GM19023 (cell line): ENCODE data around the gene EEF1A1.
"Not testable (repeated sequence)": the region's sequence is repeated elsewhere in the genome, so short reads cannot be mapped to it uniquely, and the experiment has no call there.

Source experiments
- ATAC-seq: cut with Tn5 transposase; IDR thresholded peaks from one replicate; pipeline ENCODE4 v1.9.1; 2021; ENCODE audit warnings: mild to moderate bottlenecking, moderate library complexity; ENCODE audit not compliant: unreplicated experiment

EEF1A1 gene

GRCh38 chr6:73538116-73538779 lies 17.4 kb upstream of the EEF1A1 start:
- ATAC-seq: no peak

- no peak for ATAC-seq
Observed at GRCh38 chr6:73537677-73538076, 16.8 kb upstream of the EEF1A1 start.

- no peak for ATAC-seq
Observed at GRCh38 chr6:73534628-73535027, 13.8 kb upstream of the EEF1A1 start.

DNA sequence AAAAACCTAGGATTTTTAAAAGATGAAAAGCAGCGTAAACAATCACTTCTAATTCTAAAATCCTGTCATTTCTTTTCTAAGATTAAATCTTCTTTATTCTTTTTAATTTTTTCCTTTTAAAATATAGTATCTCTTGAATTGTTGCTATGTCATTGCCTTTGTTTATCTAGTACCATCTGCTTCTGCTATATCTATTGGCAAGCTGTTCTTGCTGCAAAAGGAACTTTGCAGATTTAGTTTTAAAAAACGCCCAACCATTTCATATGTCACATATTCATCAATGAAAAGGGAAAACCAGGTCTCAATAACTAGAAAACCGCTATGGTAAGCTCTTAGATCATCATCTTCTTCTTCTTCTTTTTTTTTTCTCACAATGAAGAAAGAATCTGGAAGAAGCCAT lies 11.5 kb upstream of the EEF1A1 start:
- no peak for ATAC-seq

GRCh38 chr6:73528897-73529296 lies 8.1 kb upstream of the EEF1A1 start:
- no peak for ATAC-seq

GRCh38 chr6:73525546-73526330 lies 4.9 kb upstream of the EEF1A1 start:
- no peak for ATAC-seq

DNA sequence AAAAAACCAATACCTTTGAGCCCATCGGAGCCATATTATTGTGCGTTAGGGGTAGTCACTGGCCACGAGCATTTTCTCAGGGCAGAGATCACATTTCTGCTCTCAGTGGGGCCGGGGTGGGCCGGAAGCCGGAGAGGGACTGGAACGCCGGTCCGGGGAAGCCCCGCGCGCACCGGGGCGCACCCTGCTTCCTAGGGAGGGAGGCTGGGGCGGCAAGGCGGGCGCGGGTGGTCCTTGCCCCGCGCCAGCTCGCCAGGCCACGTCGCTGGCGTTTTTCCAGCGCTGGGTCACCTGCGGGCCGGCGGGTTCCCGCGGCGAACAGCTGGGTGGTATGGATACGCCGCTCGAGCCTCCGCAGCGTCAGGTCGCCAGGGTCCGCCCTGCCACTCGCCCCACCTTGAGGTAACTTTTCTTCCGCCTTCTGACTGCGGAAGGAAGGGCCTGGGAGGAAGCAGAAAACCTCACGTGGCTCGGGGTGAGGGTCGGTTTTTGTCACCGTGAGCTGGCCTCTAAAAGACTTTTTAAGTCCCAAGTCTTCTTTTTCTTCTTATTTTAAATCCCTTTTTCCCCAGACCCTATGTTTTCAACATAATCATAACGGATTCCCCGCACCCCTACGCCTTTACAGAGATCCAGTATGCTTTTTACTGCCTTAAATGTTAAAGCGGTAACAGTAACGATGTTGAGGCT lies 2.7 kb upstream of the EEF1A1 start:
- ATAC-seq: peak; percentile 45

GRCh38 chr6:73521351-73521985 lies 636 bp upstream of the EEF1A1 start:
- ATAC-seq: peak; percentile 38

DNA sequence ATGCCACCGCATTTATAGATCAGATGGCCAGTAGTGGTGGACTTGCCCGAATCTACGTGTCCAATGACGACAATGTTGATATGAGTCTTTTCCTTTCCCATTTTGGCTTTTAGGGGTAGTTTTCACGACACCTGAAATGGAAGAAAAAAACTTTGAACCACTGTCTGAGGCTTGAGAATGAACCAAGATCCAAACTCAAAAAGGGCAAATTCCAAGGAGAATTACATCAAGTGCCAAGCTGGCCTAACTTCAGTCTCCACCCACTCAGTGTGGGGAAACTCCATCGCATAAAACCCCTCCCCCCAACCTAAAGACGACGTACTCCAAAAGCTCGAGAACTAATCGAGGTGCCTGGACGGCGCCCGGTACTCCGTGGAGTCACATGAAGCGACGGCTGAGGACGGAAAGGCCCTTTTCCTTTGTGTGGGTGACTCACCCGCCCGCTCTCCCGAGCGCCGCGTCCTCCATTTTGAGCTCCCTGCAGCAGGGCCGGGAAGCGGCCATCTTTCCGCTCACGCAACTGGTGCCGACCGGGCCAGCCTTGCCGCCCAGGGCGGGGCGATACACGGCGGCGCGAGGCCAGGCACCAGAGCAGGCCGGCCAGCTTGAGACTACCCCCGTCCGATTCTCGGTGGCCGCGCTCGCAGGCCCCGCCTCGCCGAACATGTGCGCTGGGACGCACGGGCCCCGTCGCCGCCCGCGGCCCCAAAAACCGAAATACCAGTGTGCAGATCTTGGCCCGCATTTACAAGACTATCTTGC lies 725 bp downstream of the EEF1A1 start:
- ATAC-seq: peak; percentile 11

DNA sequence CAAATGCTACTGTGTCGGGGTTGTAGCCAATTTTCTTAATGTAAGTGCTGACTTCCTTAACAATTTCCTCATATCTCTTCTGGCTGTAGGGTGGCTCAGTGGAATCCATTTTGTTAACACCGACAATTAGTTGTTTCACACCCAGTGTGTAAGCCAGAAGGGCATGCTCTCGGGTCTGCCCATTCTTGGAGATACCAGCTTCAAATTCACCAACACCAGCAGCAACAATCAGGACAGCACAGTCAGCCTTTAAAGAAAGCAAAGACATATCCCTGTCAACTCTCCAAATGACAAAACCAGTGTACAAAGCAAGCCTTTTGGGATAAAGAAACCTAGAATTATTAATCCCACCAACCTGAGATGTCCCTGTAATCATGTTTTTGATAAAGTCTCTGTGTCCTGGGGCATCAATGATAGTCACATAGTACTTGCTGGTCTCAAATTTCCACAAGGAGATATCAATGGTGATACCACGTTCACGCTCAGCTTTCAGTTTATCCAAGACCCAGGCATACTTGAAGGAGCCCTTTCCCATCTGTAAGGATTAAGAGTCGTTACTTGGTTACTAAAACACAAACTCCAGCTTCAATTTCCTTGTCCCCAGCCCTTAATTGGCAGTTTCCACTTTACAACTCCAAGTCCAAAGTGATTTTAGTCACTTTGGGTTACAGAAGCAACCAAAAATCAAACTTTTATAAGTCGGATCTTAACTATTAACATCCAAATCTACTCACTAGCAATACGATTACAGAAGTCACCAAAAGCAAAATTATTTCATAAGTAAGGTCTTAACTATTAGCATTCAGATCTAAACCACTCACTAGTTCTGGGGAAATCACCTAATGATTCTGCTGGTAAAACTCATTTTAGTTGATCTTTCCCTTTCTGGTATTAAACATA lies 1.6 kb downstream of the EEF1A1 start:
- not testable (repeated sequence) for ATAC-seq

DNA sequence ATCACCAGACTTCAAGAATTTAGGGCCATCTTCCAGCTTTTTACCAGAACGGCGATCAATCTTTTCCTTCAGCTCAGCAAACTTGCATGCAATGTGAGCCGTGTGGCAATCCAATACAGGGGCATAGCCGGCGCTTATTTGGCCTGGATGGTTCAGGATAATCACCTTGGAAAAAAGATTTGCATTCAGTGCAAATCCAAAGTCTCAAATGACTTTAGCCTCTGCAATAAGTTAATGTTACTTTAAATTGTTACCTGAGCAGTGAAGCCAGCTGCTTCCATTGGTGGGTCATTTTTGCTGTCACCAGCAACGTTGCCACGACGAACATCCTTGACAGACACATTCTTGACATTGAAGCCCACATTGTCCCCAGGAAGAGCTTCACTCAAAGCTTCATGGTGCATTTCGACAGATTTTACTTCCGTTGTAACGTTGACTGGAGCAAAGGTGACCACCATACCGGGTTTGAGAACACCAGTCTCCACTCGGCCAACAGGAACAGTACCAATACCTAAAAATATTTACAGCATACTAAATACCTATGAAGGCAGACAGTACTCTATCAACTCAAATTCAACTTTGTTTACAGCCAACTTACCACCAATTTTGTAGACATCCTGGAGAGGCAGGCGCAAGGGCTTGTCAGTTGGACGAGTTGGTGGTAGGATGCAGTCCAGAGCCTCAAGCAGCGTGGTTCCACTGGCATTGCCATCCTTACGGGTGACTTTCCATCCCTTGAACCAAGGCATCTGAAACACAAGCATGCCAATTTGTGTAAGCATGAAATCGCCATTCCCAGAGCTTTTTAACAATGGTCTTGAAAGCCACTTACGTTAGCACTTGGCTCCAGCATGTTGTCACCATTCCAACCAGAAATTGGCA lies 2.5 kb downstream of the EEF1A1 start:
- not testable (repeated sequence) for ATAC-seq

DNA sequence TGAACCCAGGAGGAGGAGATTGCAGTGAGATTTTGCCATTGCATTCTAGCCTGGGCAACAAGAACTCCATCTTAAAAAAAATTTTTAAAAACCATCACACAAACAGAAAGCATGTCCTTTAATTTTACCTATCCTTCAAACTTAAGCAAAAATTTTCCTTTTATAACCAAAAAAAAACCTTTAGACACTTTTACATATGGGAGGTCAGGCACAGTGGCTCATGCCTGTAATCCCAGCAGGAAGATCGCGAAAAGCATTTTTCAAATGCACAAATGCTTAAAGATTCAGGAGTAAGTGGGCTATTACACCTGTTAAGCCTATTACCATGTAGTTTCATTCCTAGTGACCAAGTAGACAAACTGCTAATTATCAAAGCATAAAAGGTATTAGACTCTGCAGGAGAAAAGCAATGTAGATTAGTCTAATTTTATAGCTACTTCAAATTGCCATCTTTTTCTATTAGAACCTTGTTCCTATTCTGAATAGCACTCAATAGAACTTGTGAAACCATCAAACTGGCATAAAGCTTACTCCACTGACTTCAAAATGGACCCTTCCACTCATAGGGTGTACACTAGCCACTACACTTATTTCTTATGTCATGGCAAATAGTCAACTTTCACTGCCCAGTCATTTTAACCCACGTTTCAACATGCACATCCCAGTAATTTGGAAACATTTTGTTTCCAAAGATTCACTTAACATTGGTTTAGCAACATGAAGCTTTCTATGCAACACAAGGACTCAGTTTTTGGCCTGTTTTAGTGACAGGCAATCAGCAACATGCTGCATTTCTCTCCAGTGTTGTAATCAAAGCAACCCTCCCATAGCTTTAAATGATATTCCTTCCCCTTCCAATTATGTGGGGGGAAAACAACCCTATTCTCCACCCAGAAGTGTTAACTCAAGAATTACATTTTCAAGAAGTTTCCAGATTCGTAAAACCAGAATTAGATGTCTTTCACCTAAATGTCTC lies 4.0 kb downstream of the EEF1A1 start:
- no peak for ATAC-seq

DNA sequence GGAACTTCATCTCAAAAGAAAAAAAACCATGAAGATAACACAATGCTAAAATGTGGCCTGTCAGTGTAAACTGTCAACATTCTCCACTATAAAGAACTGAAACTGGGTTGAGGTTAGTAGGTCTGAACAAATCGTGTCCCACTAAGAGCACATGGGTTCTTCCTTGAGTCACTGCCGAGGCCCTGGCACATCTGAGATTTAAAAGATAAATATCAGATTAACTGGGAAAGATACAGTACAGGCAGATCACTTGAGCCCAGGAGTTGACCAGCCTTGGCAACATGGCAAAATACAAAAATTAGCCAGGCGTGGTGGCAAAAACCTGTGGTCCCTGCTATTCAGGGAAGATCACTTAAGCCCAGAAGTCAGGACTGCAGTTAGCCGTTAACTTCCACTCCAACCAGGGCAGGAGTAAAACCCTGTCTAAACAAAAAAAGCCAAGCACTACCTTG lies 5.6 kb downstream of the EEF1A1 start:
- peak; percentile 42 for ATAC-seq

GRCh38 chr6:73514746-73515110 lies 6.1 kb downstream of the EEF1A1 start:
- no peak for ATAC-seq

- ATAC-seq: no peak
Observed at GRCh38 chr6:73513496-73513854, 7.4 kb downstream of the EEF1A1 start.

DNA sequence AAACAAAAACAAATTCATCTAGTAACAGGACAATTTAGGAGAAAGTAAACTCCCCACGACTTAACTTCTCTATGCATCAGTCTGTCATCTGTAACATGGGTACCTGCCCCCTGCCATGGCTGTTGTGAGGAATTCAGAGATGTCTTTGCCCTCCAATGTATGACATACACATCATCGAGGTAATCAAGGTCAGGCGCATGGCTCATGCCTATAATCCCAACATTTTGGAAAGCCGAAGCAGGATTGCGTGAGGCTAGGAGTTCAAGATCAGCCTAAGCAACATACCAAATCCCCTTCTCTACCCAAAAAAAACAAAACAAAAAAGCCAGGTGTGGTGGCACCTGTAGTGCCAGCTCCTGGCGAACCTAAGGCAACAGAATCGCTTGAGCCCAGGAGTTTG lies 9.0 kb downstream of the EEF1A1 start:
- no peak for ATAC-seq

DNA sequence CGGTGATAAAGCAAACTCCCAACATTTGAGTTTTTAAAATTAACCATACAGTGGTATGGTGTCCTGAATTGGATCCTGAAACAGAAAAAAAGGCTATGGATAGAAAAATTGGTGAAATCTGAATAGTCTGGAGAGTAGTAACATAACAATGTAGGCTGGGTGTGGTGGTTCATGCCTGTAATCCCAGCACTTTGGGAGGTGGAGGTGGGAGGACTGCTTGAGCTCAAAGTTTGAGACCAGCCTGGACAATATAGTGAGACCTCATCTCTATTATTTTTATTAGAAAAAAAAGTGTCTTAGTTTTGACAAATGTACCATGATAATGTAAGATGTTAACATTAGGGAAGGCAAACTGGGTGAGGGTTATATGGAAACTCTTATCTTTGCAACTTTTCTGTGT lies 11.0 kb downstream of the EEF1A1 start:
- no peak for ATAC-seq

DNA sequence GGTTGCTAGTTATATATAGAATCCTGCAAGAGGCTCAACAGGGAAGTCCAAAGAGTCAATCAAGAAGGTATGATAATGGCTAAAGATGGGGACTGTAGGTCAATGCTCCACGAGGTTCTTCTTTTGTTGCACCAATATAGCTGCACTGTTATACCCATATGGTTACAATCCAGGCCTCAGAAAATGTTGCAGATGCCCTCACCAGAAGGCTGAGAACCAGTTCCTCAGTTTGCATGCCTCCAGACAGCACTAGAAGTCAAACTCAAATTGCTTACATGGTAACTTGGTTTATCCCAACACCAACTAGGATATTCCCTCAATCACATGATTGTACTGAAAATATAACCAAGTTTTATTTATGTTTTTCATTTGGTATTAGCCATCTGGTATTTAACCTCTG lies 12.1 kb downstream of the EEF1A1 start:
- no peak for ATAC-seq
